GM20431 (cell line): Measurements from ENCODE around the gene METTL5.
"Not testable (repeated sequence)": the region's sequence is repeated elsewhere in the genome, so short reads cannot be mapped to it uniquely, and the experiment has no call there.

Experiments
- in situ Hi-C: fragments of 300-500 bp; cut with MseI, MboI; formaldehyde crosslinking; loops from one replicate; pipeline ENCODE4 v1.15.0; 2020; ENCODE audit warnings: low sequenced_read_pairs; ENCODE audit not compliant: unreplicated experiment

Gene METTL5

DNA sequence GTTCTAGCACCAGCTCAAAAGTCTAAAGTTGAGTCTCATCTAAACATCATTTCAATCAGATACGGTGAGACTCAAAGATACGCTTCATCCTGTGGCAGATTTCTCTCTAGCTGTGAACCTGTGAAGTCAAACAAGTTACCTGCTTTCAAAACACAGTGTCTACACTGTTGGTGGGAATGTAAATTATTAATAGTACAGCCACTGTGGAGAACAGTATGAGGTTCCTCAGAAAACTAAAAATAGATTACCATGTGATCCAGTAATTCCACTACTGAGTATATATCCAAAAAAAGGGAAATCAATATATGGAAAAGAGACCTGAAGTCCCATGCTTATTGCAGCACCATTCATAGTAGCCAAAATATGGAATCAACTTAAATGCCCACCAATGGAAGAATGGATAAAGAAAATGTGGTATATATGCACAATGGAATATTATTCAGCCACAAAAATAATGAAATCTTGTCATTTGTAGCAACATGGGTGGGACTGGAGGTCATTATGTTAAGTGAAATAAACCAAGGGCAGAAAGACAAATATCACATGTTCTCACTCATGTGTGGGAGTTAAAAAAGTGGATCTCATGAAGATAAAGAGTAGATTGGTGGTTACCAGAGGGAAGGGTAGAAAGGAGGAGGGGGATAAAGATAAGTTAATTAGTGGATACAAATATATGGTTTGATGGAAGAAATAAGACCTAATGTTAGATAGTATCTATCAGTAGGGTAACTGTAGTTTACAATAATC lies 14.2 kb upstream of the METTL5 start:
- in situ Hi-C loops = no loop called here

- in situ Hi-C loops = no loop called here
Observed at GRCh38 chr2:169834401-169834800, 9.7 kb upstream of the METTL5 start.

DNA sequence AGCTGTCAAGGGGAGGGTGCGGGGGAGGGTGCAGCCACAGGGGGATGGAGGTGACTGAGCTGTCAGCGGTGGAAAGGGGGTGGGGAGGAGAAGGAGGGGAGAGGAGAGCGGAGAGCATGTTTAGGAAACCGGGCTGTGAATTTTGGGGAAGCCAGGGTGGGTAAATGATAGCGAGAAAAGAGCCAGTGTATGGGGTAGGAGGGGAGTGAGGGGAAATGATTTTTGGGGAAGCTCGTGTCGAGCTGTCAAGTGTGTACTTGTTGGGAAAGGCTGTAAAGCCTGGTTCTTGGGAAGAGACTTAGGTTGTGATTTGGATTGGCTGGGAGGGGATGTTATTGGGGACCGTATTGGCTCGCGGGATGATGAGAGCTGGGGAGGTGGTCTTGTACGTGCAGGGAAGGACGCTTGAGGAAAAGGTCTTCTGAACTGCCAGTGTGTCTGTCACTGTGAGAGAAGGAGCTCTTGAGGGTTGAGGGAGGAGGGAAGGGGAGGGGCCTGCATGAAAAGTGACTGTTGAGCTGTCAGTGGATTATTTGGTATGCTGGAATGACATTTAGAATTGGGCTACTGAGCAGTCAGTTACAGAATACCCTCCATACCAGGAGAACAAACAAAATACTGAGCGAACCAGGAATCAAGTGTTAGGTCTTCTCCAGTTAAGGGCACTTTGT lies 3.6 kb upstream of the METTL5 start:
- in situ Hi-C loops = no loop called here

GRCh38 chr2:169827272-169828140 lies 2.8 kb upstream of the METTL5 start, which contains the start of gene UBR3:
Gene UBR3 (plus strand): TSS chr2:169827454. CDS start chr2:169827508, 54 bp downstream.
- in situ Hi-C loops = no loop called here

- in situ Hi-C loops = no loop called here
Observed at GRCh38 chr2:169823996-169824372, 721 bp downstream of the METTL5 start.

DNA sequence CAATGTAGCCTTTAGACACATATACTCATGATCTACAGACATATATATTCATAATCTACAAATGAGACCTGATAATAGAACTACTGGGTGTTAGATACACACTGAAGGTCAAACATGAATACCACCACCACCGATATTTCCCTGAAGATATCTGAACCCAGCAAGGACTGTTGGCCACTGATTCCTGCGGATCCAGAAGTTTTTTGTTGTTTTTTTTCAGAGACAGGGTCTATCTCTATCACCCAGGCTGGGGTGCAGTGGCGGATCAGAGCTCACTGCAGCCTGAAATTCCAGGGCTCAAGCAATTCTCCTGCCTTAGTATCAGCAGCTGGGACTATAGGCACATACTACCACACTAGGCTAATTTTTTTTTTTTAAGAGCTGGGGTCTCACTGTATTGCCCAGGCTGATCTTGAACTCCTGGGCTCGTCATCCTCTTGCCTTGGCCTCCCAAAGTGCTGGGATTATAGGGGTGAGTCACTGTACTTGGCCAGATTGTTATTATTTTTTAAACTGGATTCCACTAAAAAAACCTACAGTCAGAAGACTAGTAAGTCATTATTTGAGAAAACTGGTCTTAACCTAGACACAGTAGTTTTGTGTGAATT lies 1.8 kb downstream of the METTL5 start:
- in situ Hi-C loops = no loop called here

- in situ Hi-C loops = no loop called here
Observed at GRCh38 chr2:169822036-169822435, 2.7 kb downstream of the METTL5 start.

DNA sequence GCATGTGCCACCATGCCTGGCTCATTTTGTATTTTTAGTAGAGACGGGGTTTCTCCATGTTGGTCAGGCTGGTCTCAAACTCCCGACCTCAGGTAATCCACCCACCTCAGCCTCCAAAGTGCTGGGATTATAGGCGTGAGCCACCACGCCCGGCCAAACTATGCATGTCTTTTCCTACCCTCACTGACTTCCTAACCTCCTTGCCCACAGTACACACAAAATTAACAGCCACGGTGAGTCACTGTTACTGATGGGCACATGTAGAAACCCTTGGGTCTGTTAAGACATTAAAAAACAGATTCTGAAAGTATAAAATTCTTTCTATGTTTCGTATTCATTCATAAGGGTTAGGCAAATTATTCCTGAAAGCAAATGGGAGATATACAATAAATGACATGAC lies 4.6 kb downstream of the METTL5 start:
- in situ Hi-C loops = not testable (repeated sequence)

DNA sequence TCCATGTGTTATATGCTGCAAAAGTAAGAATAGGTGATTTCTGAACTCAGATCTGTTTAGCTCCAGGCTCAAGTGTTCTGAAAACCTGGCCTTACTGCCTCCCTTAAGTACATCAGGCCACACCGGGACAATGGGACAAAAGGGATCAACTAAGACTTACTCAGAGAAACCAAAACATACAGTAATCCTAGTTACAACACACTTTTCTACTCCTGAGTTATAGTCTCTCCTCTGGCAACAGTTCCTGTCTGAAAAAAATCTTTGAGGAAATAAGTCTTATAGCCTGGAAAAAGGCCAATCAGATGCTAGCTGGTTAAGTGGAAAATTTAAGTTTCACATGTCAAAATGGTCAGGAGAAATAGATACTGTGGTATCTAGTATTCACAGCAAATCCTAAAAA lies 5.6 kb downstream of the METTL5 start:
- in situ Hi-C loops = no loop called here

- in situ Hi-C loops = no loop called here
Observed at GRCh38 chr2:169818241-169818640, 6.5 kb downstream of the METTL5 start.

DNA sequence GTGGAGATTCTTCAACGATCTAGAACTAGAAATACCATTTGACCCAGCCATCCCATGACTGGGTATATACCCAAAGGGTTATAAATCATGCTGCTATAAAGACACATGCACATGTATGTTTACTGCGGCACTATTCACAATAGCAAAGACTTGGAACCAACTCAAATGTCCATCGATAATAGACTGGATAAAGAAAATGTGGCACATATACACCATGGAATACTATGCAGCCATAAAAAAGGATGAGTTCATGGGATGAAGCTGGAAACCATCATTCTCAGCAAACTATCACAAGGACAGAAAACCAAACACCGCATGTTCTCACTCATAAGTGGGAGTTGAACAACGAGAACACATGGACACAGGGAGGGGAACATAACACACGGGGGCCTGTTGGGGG lies 7.3 kb downstream of the METTL5 start:
- in situ Hi-C loops = not testable (repeated sequence)

DNA sequence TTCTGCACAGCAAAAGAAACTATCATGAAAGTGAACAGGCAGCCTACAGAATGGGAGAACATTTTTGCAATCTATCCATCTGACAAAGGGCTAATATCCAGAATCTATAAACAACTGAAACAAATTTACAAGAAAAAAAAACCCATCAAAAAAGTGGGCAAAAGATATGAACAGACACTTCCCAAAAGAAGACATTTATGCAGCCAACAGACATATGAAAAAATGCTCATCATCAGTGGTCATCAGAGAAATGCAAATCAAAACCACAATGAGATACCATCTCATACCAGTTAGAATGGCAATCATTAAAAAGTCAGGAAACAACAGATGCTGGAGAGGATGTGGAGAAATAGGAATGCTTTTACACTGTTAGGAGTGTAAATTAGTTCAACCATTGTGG lies 7.7 kb downstream of the METTL5 start:
- in situ Hi-C loops = not testable (repeated sequence)

GRCh38 chr2:169815849-169816248 lies 8.9 kb downstream of the METTL5 start:
- in situ Hi-C loops = no loop called here

- in situ Hi-C loops = no loop called here
Observed at GRCh38 chr2:169808221-169808620, 16.5 kb downstream of the METTL5 start.

DNA sequence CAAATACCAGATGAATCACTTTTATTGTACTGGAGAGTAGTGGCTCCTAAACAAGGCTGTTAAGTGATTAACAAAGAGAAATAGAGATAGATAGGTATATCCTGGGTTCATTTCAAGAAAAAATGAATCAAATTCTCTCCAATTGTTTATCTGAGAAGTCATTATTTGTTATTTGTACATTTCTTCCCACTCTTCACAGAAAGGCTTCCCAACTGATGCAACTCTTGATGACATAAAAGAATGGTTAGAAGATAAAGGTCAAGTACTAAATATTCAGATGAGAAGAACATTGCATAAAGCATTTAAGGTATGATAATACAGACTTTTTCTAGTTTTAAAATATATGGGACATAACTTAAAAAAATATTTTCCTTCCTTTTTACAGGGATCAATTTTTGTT lies 18.1 kb downstream of the METTL5 start:
- in situ Hi-C loops = no loop called here

DNA sequence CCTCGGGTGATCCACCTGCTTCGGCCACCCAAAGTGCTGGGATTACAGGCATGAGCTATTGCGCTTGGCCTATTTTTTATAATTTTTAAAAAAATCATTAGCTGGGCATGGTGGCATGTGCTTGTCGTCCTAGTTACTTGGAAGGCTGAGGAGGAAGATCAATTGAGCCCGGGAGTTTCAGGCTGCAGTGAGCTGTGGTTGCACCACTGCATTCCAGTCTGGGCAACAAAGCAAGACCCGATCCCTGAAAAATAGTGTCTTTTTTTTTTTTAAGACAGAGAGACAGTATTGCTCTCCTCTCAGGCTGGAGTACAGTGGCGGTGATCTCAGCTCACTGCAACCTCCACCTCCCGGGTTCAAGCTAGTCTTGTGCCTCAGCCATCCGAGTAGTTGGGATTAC lies 21.2 kb downstream of the METTL5 start:
- in situ Hi-C loops = no loop called here

GRCh38 chr2:169798718-169799592 lies 25.8 kb downstream of the METTL5 start, which contains the start of gene SSB:
Gene SSB (plus strand): TSS chr2:169798871. CDS start chr2:169800961, 2,090 bp downstream.
- in situ Hi-C loops = no loop called here

DNA sequence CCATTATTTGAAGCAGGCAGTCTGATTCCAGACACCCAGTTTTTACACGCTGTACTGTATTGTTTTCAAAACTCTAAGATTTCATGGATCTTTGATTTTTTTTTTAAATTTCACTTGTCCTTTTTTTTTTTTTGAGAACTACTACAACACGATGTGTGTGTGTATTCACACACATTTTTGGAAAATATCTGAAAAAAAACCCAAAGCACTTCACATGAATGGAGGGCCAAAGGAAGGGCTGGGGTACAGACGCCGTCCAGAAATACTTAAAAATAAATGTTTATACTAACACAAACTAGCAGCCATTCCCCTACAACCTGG lies 26.3 kb downstream of the METTL5 start:
- in situ Hi-C loops = no loop called here

DNA sequence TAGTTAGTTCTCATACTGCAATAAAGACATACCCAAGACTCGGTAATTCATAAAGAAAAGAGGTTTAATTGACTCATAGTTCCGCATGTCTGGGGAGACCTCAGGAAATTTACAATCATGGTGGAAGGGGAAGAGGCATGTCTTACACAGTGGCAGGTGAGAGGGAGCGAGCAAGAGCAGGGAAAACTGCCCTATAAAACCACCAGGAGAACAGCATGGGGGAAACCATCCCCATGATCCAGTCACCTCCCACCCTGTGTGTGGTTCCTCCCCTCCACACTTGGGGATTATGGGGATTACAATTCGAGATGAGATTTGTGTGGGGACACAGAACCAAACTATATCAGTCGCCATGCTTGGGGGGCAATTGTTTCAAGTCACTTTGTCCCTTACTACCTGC lies 27.1 kb downstream of the METTL5 start:
- in situ Hi-C loops = no loop called here

DNA sequence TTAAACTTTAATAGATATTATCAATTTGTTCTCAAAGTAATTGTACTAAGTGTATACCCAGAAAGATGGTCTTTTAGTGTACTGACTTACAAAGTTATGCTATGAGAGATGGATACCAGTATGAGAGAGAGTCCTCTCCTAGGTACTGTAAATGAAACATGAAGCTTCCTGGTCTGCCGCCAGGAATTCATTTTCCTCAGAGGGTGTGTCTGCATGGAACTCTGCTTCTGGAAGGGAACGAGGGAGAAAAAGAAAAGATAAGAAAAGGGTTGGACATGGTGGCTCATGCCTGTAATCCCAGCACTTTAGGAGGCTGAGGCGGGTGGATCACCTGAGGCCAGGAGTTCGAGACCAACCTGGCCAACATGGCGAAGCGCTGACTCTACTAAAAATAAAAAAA lies 28.3 kb downstream of the METTL5 start:
- in situ Hi-C loops = no loop called here
